Adipose tissue (tissue), 3 donors: Measurements from ENCODE around the gene MED23. TPM values are rescaled to one million over a fixed set of nuclear protein-coding genes. Genes with fewer than 3 reads are reported as not detected.

ENCODE experiments used
- H3K27ac ChIP-seq: one replicate; pipeline ENCODE4 v1.5.1; 2013; ENCODE audit warnings: low read depth, low read length
- WGBS, 3 donors: extraction: QIAGEN DNeasy Blood & Tissue Kit; methylation state at CpG; one replicate each; pipeline ENCODE4 v1.1.7; 2013; 5-methylcytosine and 5-hydroxymethylcytosine counted together
- polyA plus RNA-seq, 3 donors: library from polyadenylated mRNA; stranded (reverse); fragments of 200-250 nt; gene quantifications; one replicate each; pipeline ENCODE4 v1.2.3, GENCODE V29; 2013
- donor health status: healthy with polysubstance abuse.
- donor health status: Bipolar disorder and iron deficiency.
- donor health status: healthy.

The MED23 gene
- polyA plus RNA-seq, 3 donors = 7.2 to 8.5 (median 7.3) TPM

DNA sequence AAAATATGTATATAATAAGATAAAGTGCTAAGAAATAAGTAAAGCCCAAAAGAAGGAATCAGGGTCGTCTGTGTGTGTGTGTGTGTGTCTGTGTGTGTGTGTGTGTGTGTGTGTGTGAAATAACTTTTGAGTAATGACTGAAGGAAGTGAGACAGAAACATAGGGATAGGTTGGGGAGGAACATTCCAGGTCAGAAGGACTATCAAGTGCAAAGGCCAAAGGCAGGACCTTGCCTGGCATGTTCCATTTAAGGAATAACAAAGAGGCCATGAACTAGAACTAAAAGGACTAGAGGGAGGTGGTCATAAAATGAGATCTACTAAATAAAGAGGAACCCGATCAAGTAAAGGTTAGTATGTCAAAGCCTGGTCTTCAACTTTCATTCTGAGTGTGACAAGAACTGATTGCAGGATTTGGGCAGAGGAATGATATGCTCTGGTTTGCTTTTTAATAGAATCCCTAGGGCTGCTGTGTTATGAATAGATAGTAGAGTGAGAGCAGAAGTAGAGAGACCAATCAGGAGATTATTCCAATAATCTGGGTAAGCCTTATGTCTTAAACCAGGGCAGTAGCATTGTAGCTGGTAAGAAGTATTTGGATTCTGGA, 15.9 kb upstream of the MED23 start:
- 66 to 73% (median 69%) methylated on average over 2 of the region's 2 CpGs for WGBS, 3 donors

DNA sequence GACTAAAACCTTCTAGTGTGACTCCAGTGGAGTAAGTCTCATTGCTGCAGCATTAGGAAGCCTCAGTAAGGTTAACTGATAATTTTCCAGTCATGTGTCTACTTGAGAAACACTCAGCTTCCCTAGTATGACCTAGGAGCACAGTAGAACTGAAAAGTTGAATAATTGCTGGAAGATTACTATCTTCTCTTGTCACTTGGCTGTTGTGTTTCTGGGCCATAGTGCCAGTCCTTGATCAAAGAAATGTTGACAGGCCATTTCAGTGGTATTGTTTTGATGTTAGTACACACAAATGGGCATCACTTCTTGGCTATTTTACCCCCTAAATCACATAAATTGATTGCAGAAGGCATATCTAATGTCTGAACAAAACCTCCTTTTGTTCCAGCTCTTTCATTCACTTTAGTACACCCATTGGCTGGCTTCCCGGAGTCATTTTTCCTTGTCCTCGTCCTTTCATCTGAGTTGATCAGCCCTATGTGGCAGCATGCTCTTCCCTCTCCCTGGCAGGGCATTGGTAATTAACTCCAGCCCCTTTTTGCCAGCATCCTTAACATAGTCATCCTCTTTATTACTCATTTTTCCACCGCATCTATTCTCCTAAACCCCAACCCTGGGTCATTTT, 15.1 kb upstream of the MED23 start:
- WGBS, 3 donors = 42 to 80% (median 80%) methylated on average over 3 of the region's 3 CpGs
- H3K27ac ChIP-seq = no peak overlapping the region

More for the DNA sequence above, 15.9 kb upstream of the MED23 start:
- no peak overlapping the region for H3K27ac ChIP-seq

DNA sequence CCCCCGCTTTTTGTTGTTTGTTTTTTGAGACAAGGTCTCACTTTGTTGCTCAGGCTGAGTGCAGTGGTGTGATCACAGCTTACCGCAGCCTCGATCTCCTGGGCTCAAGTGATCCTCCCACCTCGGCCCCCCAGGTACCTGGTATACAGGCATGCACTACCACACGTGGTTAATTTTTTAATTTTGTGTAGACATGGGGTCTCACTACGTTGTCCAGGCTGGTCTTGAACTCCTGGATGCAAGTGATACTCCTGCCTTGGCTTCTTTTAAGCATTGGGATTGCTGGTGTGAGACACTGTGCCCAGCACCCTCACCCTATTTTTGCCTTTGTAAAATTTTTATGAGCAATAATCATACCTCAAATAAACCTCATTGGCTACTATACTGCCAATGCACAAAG, 14.5 kb upstream of the MED23 start:
- 83 to 87% (median 84%) methylated on average over 6 of the region's 6 CpGs for WGBS, 3 donors
- no peak overlapping the region for H3K27ac ChIP-seq

DNA sequence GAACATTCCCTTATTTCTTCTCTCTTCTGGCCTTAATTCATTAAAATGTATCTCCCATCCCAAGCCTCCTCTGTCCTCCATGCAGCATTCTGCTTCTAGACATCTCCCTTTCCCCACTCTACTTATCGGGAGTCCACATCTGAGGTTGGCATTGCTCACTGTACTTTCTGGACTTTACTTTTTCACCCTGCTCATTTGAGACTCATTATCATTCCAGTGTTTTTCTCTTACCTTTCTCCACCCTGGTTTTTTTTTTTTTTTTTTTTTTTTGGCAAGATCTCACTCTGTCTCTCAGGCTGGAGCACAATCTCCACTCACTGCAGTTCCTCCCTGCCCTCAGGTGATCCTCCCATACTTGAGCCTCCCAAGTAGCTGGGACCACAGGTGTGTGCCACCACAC, 13.5 kb upstream of the MED23 start:
- H3K27ac ChIP-seq = no peak overlapping the region
- 90 to 100% (median 100%) methylated on average over 1 of the region's 1 CpG for WGBS, 3 donors

DNA sequence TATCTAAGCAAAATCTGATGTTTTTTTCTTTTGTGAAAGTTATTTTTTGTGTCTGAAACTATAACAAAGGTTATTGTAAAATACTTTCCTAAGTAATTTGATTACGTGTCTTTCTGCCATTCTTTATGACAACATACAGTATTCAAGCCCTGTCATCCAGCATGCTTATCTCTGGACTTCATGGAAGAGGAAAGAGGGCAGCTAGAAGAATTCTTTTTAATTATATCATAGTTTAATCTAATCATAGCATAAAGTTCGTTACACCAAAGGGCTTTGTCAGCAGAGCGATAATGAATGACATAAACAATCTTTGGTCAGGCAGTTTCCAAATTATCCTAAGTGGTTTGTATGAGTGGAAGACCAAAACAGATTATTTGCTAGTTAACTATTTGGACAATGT, 12.5 kb upstream of the MED23 start:
- 81 to 87% (median 84%) methylated on average over 3 of the region's 3 CpGs for WGBS, 3 donors
- H3K27ac ChIP-seq = no peak overlapping the region

DNA sequence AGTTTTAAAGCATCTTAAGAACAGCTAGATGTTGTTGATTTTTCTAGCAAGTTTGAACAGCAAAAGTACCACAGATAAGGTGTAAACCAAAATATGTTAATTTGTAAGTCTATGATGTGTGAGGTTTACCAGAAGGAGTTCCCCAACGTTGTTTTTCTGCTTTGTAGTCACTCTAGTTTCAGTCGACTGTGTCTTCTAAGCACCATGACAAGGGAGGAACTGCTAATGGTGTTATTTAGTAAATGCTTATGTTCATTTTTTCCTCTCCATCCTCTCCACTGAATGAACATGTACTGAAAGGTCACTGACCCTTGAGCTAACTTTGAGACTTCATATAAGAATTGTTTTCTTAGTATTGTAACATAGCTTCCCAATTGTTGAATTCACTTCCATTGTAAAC, 12.1 kb upstream of the MED23 start:
- WGBS, 3 donors = 56 to 67% (median 59%) methylated on average over 2 of the region's 2 CpGs
- no peak overlapping the region for H3K27ac ChIP-seq

DNA sequence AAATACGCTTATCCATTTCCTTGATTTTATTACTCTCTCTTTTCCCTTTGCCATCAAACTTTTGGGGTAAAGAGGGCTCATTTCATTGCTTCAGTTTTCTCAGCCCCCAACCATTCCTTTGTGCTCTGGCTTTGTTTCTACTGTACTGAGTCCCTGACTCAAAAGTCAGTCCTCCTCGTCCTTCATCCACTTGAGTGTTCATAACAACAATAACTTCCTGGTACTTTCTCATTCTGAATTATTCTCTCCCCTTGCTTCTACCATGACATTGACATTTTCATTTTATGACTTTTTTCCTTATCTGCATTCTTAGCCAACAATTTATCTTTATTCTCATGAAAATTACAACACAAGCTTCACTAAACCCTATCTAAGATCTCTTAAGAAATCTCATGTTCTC, 10.0 kb upstream of the MED23 start:
- WGBS, 3 donors = 76 to 84% (median 79%) methylated on average over 2 of the region's 2 CpGs
- H3K27ac ChIP-seq = no peak overlapping the region

DNA sequence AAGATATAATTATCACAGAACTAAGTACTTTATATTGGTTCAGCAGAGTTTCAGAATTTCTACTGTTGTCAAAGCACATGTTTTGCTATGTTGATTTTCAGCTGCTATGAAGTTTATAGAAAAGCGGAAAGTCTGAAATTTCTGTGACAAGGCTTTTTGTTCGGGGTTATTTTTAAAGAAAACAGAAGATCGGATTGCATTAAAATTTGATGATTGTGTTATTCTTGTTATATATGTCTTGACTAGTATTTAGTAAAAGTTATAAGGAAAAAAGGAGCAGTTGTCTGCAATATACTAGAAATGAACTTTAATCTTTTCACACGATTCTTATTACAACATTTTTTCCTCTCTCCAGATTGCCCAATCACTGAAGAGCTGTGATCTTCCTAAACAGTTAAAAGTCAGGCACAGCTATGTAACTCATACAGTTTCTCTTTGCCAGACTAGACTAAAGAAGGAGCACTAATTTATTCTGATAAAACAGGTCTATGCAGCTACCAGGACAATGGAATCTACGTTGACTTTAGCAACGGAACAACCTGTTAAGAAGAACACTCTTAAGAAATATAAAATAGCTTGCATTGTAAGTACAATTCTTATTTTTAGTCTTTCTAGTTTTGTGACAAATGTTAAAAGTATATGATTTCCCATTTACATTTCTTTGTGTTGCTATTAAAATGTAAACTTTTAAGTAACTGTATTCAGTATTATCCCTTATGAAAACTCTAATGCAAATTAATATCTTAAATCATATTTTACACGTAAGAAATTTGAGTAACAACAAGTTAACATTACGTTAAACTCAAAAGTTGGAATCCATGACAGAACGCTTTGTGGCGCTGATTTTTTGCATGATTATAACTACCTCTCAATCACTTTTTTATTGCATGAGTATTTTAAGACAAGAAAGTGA, 9.1 kb upstream of the MED23 start, which contains the start of gene ENPP3:
TSS of gene ENPP3 (plus strand) at position 423 of the 913 bp plus-strand sequence. CDS start at position 506, 83 bp downstream.
- WGBS, 3 donors = 73 to 81% (median 80%) methylated on average over 10 of the region's 10 CpGs
- H3K27ac ChIP-seq = no peak within 1 kb of the TSS

DNA sequence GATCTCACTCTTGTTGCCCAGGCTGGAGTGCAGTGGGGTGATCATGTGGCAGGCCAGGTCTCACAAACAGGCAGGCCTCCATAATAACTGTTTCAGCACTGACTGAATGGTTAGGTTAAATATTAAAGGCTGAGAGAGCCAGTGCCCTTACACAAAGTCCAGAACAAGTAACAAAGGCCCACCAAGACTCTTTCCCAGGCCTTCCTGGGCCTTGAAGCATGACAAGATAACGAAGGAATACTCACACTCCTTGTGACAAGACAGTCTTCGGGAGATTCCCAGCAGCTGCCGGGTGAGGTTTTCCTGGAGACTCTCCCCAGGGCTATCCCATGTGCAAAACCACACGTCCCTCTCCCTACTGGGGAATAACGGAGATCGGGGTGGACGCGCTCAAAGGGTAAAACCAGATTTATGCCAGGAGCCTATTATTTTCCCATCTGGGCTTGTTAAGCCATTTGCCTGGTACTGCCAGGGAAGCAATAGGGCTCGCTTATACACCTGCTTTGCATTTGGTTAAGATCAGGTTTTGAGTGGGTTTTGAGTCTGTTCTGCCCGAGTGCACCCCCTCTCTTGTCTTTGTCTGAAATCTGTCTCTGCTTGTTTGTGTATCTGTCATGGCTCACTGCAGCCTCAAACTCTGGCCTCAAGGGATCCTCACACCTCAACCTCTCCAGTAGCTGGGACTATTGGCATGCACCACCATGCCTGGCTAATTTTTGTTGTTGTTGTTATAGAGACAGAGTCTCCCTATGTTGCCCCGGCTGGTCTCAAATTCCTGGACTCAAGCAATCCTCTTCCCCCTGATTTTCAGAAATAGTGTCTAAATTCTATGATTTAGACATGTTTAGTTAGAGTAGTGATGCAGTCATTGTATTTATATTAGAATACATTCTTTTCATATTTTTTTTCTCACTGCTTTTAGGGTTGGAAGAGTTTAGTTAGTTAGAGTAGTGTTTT, 7.6 kb upstream of the MED23 start:
- 80 to 89% (median 88%) methylated on average over 11 of the region's 11 CpGs for WGBS, 3 donors

DNA sequence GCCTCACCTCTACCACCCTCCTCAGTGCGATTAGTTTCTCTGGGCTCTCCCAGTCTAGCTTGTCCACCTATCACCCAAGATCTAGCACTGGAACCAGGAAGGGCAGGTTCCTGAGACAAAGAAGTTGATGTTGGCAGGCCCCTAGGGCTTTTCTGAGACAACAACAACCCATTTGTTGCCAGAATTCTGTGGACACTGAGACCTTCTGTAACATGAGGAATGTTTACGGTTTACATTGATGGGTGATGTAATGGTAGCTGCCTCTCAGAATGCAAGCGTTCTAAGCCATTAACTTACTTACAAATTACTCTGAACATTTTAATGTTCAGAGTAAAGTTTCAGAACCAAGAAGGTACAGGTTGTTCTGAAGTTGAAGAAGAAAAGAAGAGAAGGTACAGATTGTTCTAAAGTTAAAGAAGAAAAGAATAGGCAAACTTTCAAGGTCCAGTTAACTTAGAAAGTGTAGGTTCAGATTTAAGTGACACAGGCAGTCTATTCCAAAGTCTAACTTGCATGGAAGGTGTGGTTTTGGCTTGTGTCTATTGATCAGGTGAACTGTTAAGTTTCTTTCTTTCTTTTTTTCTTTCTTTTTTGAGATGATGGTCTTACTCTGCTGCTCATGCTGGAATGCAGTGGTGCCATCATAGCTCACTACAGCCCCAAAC, 3.7 kb upstream of the MED23 start:
- no peak overlapping the region for H3K27ac ChIP-seq
- 77 to 91% (median 84%) methylated on average over 3 of the region's 3 CpGs for WGBS, 3 donors

More for the DNA sequence above, 7.6 kb upstream of the MED23 start:
- no peak overlapping the region for H3K27ac ChIP-seq

DNA sequence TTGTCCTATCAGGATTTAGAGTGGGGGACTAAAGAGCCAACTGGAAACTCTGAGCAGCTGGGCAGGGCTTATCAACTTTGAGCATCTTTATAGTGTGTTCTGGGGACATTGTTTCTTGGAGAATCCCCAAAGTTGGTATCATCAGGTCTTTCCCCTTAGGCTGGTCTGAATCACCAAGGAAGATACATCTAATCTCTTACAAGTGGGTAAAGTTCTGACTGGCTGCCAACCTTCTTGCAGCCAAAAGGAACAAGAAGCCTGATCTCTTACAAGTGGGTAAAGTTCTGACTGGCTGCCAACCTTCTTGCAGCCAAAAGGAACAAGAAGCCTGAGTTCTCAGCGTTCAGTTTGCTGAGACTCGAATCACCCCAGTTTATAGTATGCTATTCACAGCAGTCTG, 1.6 kb upstream of the MED23 start:
- H3K27ac ChIP-seq = no peak overlapping the region
- WGBS, 3 donors = 73 to 75% (median 75%) methylated on average over 2 of the region's 2 CpGs

DNA sequence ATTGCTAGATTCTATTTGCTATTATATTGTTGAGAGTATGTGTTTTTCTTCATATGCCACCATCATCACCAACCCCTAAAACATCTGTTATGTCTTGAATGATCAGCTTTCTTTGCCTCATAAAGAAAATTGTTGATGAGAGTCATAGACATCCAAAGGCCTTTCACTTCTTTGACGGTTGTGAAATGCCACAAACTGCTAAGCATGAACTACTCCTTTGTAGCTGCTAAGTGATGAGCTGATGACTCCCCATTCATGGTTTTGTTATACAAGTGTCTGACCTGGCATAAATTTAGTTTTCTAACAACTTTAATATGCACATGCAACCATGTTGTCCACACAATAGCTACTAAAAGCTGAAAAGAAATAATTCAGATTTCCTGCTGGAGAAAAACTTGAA, 684 bp upstream of the MED23 start:
- WGBS, 3 donors = 54 to 63% (median 58%) methylated on average over 1 of the region's 1 CpG
- H3K27ac ChIP-seq = no peak overlapping the region

DNA sequence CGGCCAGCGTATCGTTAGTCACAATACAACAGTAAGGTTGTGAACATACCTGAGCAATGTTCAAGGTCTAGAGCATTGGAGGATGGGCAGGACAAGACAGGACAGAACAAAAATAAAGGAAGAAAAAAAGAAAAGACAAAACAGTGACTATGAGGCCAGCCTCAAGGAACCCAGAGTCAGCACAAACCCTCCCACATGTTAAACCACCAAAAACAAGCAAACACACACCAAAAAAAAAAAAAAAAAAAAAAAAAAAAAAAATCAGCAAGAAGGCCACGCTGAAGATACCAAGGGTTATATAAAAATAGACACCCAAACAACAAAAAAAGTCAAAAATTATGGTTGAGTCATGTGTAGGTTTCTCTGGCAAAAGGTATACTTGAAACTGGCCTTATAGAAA, 12.8 kb downstream of the MED23 start:
- WGBS, 3 donors = 96 to 99% (median 98%) methylated on average over 4 of the region's 4 CpGs
- H3K27ac ChIP-seq = no peak overlapping the region

DNA sequence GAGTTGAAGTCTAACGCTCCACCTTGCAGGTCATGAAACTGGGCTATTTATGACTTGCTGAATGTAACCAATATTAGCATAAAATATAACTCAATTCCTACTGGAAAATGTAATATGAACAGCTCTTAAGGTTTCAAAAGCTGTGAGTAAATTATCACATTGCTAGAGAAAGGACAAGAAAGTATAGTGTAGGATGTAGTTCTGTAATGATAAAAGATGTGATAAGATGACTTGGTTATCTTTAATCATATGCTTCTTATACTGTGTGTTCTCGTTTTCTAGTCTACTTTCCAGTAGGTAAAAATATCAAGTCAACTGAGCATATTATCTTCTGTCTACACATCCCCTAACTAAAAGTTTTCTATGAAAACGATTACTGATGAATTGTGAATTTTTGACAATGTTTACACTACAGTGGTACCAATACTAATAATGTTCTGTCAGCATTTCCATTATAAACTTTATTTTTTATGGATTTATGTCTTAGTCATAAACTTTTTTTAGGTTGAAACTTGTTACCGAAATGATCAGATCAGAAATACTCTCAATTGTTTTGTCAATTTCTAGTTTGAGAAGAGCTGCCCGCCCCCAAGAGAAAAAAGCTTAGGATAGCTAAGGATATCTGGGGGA, 14.6 kb downstream of the MED23 start:
- WGBS, 3 donors = 87 to 92% (median 92%) methylated on average over 5 of the region's 5 CpGs
- H3K27ac ChIP-seq = no peak overlapping the region

DNA sequence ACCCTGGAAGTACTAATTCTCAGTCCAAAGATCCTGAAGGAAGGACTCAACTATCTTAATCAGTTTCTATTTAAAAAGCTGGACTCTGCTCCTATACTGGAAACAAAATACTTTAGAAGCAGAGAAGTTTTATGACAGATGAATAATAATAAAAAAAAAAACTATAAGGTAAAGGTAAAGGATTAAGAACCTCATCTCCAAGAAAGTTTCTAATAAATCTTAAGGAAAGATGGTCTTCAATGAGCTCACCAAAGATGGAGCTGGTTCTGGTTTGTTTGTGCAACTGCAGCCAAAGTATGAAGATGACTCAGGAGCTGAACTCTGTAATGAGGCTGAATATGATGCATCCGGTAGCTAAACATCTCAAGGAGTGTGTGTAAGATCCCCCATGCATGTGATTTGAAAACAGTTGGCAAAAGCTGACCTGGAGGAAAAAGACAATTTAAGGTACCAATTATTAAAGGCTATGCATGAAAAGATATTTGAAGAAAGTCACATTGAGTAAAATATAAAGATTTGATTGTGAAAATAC, 25.2 kb downstream of the MED23 start:
- H3K27ac ChIP-seq = no peak overlapping the region
- WGBS, 3 donors = 89 to 97% (median 92%) methylated on average over 1 of the region's 1 CpG

DNA sequence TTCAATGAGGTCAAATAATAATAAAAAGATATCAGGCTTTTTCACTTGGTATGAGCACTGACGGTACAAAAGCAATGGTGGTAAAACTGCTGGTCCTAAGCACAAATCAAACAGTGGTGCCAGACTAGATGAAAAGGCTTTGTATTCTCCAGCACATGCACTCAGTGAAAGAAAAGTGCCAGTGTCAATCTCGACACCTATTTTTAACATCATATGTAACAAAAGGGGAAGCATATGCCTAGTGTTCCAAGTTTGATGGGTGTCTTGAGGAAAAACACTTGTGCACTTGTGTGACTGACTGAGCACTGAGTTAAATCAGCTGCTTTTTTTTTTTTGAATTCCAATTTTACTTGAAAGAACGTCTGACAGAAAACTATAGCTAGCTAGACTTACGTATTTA, 27.3 kb downstream of the MED23 start:
- H3K27ac ChIP-seq = no peak overlapping the region
- 86 to 90% (median 86%) methylated on average over 4 of the region's 4 CpGs for WGBS, 3 donors

DNA sequence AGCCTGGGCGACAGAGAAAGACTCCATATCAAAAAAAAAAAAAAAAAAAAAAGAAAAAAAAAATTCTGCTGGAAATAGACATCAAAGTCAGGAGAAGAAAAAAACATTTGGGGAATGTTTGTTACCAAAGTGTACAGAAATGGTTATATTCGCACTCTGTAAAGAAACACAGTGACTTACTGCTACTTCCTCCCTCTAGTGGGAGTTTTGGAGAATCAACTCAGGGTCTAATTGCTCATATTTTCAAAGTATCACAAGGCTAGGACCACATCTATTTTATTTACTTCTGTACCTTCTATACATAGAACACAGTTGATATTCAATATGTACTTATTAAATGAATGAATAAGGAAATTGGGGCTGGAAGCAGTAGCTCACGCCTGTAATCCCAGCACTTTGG, 30.6 kb downstream of the MED23 start:
- WGBS, 3 donors = 93 to 98% (median 96%) methylated on average over 3 of the region's 3 CpGs
- H3K27ac ChIP-seq = no peak overlapping the region
